GM12892 (cell line): ENCODE data around the gene HSF2.
"Not testable (repeated sequence)": the region's sequence is repeated elsewhere in the genome, so short reads cannot be mapped to it uniquely, and the experiment has no call there.

Source experiments
- POLR2A ChIP-seq: IDR thresholded peaks from 2 replicates; pipeline ENCODE4 v1.6.1; 2011; ENCODE audit warnings: low read depth, low read length, control low read depth
- POLR2AphosphoS5 ChIP-seq: IDR thresholded peaks from 2 replicates; pipeline ENCODE4 v1.6.1; 2011; ENCODE audit warnings: low read depth, low read length, control low read depth
- TAF1 ChIP-seq: IDR thresholded peaks from 2 replicates; pipeline ENCODE4 v1.6.1; 2011; ENCODE audit warnings: low read depth, mild to moderate bottlenecking, control low read depth, low read length, borderline replicate concordance

DNA sequence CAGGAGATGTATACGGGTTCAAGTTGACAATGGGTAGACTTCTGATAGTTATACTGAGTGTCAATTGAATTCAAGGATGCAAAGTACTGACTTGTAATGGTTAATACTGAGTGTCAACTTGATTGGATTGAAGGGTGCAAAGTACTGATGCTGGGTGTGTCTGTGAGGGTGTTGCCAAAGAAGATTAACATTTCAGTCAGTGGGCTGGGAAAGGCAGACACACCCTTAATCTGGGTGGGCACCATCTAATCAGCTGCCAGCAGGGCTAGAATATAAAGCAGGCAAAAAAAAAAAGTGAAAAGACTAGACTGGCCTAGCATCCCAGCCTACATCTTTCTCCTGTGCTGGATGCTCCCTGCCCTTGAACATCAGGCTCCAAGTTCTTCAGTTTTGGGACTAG, 55.7 kb downstream of the HSF2 start:
- not testable (repeated sequence) for TF ChIP-seq POLR2AphosphoS5, POLR2A, TAF1
